Subcutaneous adipose tissue (tissue), 4 donors: ENCODE measurements around the gene ACTR10. TPM values are rescaled to one million over a fixed set of nuclear protein-coding genes. Genes with fewer than 3 reads are reported as not detected.

Experiments used
- total RNA-seq, 4 donors: library from RNA; depleted of rRNA; stranded (reverse); fragments of >200 nt; gene quantifications; one replicate each; pipeline ENCODE4 v1.1.0, GENCODE V29; 2016
- TF ChIP-seq, protein P1 (sequence below): fragments of 450-650 bp; IDR thresholded peaks from one replicate; pipeline ENCODE4 v1.5.1; 2016; ENCODE audit warnings: low read depth, mild to moderate bottlenecking, control low read depth, antibody characterized with exemption, moderate library complexity

The ACTR10 gene
- total RNA-seq, result 100 to 1,000 TPM in 1 of 4 donors, 10 to 100 TPM in 3; 63.2 to 102 (median 66.1) TPM

DNA sequence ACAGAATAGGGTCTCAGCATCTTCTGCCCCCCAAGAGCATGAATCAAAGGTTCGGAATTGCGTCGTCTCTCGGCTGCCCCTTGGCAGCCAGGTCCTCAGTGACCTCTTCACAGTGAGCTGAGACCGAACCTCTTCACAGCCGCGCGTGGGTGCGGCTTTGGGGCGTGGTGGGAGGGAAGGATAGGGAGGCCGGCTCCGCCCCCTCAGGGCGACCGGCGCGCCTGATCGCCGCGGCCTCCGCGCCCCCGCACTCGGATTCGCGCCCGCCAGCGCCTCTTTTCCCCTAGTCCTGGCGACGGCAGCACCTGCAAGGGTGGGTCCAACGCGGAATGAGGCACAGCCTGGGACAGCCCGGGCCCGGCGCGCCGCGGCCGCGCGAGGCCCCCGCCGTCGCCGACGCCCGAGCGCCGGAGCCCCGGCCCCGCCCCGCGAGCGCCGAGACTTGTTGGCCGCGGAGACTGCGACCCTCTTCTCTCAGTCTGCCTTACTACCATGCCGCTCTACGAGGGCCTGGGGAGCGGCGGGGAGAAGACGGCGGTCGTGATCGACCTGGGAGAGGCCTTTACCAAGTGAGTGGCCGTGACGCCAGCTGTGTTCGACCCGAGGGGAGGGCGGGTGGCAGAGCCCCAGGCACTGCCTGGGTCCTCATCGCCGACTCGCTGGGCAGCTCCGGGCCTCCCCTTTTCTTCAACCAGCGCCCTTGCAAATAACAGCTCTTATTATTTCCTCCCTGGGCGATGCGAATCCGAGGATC, at the start of gene ACTR10:
Gene ACTR10, plus strand, starts transcription at position 424 of the 754 bp plus-strand sequence. Its CDS starts 69 bp downstream, at position 493.
- TF ChIP-seq, protein P1, sequence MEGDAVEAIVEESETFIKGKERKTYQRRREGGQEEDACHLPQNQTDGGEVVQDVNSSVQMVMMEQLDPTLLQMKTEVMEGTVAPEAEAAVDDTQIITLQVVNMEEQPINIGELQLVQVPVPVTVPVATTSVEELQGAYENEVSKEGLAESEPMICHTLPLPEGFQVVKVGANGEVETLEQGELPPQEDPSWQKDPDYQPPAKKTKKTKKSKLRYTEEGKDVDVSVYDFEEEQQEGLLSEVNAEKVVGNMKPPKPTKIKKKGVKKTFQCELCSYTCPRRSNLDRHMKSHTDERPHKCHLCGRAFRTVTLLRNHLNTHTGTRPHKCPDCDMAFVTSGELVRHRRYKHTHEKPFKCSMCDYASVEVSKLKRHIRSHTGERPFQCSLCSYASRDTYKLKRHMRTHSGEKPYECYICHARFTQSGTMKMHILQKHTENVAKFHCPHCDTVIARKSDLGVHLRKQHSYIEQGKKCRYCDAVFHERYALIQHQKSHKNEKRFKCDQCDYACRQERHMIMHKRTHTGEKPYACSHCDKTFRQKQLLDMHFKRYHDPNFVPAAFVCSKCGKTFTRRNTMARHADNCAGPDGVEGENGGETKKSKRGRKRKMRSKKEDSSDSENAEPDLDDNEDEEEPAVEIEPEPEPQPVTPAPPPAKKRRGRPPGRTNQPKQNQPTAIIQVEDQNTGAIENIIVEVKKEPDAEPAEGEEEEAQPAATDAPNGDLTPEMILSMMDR, result no peak

DNA sequence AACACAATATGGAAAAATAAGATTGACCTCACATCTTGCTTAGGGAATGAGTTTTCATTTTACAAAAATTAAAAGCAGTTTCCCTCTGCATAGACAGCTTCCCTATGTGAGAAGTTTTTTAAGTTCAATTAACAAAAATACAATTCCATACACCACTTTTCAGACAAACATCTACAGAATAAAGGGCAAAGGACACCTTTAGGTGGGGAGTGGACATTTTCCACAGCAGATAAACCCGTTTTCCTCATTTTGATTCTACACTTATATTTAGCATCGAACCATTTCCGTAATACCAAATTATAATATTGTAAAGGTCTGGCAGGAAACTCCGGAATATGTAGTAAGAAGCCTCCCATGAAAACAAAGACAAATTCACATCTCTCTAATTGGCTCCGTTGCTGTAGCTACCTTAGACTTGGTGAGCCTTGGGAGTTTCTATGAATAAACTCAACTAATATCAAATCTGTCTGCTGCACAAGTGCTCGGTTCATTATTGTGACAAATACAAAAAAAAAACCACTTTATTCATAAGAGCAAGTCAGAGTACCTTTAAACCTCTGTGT, 49.6 kb upstream of the ACTR10 start:
- TF ChIP-seq, protein P1, result no peak

DNA sequence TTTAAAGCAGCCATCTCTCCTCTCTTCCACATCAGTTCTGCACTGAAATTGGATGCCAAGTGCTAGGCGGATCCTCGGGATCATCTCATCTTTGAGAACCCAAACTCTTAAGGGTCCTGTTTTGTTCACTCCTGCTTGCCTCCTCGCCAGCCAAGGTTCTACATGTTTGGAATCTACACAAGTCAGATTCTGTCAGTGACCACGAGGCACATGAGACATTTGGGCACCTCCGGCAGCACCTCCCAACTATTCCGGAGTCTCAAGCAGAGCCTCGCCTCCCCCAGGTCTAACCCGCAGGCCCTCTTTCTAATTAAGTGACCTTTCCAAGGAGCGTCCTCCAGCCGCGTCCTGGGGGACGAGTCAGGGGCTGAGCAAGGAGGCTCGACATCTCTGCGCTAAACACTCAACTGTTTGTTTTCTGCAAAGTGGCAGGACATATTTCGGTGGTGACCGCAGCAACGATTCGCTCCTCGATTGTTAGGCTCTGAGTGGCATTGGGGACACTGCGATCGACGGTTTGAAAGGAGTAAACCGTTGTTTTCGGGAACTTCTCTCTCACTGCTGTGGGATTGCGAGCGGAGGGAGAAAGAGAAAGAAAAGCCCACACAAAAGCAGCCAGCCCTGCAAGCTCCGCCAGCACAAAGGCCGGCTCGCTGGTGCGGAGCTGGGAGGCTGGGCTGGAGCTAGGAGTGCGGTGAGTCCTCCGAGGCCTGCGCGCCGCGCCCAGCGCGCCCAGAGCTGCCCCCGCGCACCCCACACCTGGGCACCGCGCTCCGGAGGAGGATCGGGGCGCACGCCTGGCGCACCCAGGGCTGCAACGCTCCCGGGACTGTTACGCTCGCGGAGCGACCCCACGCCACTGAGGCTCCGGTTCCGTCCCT, 48.6 kb upstream of the ACTR10 start:
- TF ChIP-seq, protein P1, result no peak

DNA sequence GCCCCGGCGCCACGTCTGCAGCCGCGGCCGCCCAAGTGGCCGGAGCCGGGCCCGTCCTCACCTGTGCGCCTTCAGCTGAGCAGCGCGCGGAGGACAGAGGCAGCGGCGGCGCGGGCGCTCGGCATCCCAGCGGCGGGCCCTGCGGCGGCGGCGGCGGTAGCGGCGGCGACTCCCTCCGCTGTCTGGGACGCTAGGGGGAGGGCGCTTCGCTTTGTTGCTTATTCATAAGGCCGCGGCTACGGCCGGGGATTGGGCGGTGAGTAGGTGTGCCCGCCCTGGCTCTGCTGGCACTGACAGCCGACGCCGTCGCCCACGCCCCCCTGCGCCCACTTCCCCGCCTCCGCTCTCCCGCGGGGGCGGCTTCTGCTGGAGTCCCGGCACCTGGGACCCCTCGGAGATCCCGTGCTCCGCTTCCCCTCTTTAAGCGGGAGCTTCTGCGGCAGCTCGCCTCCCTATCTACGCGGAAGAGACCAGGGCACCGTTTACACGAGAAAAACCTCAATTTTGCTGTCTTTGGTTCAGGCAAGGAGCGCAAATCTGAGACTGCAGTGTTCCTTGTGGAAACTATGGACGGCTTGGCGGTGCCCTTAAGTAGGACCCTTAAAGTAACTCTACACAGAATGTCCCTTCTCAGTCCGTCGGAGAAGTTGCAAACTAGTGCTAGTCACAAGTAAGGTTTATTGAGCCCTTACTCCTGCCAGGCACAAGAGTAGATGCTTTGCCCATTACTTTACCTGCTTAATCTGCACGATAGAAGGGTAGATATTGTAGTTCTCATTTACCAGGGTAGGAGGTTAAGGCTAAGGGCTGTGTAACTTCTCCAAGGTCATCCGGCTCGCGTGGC, 47.7 kb upstream of the ACTR10 start, which contains the start of gene ARMH4:
Gene ARMH4, minus strand, starts transcription at position 200 of the 844 bp plus-strand sequence. CDS start 12,855 bp downstream, outside the sequence.
- TF ChIP-seq, protein P1, result no peak

DNA sequence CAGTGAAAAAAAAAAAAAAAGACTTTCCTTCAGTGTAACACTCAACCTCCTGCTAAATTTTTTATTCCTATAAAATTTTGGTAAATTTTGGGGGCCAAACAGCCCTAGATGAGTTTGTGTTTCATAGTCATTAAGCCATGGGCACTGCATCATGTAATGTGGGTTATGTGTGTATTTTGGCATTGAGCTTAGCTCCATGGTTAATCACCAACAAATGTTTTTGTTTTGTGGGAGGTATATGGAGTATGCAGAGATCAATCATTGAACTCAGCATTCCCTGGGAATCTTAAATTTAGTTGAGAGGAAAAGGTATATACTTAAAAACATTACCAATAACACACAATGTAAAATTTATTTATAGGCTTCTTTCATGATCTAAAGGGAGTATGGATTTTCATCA, 39.4 kb upstream of the ACTR10 start:
- TF ChIP-seq, protein P1, result no peak

DNA sequence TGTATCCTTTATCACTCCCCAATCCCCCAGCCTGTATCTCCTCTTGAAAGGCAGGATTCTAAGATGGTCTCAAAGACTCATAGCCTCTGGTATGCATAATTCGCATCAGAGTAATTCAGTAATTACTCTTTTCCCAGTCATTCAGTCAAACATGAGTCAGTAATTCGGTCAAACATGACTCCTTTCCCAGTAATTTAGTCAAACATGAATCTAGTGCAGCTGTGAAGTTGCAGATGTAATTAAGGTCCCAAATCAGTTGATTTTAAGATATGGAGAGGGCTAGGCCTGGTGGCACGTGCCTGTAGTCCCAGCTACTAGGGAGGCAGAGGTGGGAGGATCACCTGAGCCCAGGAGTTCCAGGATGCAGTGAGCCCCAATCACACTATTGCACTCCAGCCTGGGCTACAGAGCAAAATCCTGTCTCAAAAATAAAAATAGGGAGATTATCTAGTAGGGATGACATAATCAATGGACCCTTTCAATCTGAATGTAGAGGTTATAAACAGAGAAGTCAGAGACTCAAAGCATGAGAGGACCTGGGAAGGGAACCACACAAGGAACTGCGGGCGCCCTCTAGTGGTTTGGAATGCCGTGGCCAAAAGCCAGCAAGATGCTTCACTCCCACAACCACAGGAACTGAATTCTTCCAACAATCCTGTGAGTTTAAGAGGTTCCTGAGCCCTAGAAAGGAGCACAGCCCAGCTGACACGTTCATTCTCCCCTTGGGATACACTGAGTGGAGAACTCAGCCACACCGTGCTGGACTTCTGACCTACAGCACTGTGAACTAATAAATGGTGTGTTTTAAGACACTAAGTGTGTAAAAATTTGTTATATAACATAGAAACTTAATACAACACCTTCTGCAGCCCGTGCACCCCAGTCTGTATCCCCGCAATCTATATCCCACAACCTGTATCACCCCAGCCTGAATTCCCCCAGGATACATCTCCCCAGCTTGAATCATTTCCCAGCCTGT, 33.7 kb upstream of the ACTR10 start:
- TF ChIP-seq, protein P1, result no peak
